NCI-H446 treated with DMSO at 0.1 percent for 48 hours (cell line): ENCODE results near the gene MIA3.
A peak's percentile ranks its signal among the peaks of the same experiment; 100 is the strongest.
"Not testable (repeated sequence)": the region's sequence is repeated elsewhere in the genome, so short reads cannot be mapped to it uniquely, and the experiment has no call there.

Experiments
- DNase-seq: peaks from one replicate; lab custom pipeline; 2025; lab: John Stamatoyannopoulos, UW

Gene MIA3

DNA sequence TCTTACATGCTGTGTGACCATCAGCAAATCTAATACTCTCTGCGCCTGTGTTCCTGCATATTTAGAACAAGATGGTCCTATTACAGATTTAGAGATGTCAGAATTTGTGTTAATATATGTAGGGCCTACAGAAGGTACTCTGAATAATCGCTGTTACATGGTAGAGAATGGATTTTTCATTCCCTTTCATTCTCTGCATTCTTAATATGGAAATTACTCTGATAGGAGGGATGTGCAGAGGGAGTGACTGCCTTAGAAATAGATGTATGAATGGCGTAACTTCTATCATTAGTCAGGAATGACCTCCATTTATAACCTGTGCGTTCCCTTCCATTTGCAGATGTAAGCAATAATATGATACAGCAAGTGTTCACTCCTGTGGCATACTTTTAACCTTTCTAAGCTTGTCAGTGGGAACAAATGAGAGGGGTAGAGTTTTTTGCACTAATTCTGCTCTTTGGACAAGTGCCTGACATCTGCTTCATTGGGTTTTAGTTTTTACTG, 45.6 kb downstream of the MIA3 start:
- DNase-seq = no peak

DNA sequence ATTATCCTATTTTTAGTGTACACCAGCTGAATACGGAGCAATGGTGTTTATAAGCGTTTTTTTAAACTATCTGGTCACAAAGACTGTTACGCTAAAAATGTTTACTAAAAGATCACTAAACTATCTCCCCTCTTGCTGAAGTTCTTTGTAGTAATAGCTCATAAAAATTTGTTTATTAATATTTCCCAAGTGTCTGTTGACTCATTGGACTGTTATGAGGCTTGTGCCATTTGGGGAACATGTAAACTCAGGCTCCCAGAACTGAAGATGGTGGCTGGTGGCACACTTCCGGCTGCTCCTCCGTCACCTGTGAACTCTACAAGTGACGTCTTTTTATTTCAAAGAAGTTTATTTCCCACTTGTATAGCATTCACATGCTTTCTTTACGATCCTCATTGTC, 48.1 kb downstream of the MIA3 start:
- DNase-seq = no peak

DNA sequence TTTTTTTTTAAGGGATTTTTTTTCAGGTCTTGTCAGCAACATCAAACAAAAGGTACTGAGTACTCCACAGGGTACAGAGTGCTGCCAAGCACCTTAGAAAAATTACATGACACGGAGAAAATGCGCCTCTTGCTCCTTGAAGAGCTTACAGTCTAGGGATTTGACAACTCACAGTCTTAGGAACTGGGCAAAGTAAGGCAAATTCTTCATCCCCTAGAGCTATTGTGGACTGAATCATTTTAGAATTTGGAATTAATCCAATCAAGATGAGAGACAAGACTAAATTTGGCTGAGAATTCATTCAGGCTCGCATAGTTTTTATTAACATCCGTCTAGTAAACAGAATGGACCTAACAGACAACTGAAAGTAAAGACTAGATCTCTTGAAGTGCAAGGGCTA, 50.3 kb downstream of the MIA3 start:
- not testable (repeated sequence) for DNase-seq

DNA sequence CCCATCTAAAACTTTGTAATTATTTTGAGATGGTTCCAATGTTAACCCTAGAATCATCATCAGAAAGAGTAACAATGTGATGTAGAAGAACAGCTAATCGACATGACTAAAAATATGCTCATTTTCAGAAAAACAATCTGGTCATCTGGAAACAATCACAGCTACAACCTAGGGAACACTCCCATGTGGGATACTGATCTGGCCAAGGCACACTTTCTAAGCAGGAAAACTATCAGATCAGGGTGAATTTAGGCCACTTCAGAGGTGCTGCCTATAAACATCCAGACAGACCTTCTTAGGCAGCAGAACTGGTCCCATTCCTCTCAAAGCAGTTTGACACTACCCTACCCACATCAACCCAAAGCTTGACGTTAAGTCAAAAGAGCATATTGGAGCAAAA, 51.2 kb downstream of the MIA3 start:
- not testable (repeated sequence) for DNase-seq

DNA sequence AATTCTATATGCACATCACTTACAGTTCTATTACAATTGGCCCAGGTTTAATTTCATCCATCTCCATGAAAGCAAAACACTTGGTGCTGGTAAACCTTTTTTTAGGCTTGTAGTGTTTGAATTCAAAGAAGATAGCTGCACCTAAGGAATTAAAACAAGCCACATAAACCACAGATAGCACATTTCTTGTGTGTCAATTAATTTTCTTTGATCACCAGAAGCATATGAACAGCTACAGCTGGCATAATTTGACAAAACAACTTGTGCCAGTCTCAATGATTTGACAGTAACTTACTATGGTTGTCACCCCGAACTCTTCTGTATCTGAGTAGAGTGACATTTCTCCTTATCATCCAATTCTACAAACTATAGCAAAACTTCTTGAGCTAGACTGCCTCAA, 52.2 kb downstream of the MIA3 start:
- no peak for DNase-seq

DNA sequence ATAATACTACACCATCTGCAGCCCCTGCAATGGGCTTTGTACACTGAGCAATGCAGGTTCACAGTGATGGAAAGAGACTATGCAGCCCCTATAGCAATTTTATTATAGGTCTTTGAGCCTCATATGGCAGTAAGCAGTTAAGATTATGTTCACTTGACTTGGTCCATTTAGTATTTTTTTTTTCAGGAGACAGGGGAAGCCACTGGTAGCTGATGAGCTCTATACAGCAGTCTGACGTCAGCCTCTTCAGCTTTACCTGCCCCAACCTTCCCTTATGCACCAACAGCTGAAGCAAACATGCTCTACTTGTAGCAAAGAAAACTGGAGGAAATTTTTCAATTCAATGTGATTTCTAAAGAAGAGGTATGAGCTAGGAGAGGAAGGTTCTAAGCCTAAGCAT, 62.2 kb downstream of the MIA3 start:
- no peak for DNase-seq

DNA sequence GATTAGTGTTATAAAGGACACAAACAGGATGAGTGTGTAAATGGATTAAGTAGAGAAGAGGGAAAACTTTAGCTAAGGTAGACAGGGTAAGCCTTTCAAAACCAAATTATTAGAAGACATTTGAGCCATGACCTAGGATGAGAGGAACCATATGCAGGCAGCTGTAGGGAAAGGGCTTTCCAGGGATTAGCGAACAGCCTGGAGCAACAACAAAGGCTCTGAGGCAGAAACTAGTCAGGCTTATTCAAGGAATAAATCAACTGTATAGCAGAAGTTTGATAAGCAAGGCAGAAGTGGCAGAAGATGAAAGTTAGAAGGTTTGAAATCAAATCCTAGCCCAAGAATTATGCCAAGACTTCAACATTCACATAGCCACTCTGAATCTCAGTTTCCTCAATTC, 73.1 kb downstream of the MIA3 start:
- DNase-seq = no peak

DNA sequence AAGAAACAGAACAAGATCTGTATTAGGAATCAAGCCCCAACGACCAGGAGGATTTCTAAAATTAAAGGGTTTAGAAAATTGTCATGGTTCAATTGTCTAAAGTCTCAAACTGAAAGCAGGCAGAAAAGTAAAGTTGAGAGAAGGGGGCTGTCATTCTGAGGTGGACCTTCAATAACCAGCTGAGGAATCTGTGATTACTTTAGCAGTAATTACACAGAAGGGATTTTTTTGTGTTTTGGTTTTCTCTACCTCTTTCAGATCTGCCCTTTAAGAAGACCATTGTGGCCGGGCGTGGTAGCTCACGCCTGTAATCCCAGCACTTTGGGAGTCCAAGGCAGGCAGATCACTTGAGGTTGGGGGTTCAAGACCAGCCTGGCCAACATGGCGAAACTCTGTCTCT, 77.0 kb downstream of the MIA3 start:
- DNase-seq = no peak

DNA sequence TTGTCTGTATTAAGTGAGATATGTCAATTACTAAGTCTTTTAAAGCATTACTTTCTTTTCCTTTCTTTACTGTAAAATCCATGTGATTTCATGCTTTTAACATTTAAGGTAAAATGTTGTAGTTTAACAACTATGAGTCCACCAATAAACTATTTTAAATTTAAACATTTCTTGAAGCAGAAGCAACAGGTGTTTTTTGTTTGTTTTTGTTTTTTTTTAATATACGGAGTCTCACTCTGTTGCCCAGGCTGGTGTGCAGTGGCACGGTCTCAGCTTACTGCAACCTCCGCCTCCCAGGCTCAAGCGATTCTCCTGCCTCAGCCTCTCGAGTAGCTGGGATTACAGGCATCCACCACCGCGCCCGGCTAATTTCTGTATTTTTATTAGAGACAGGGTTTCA, 78.8 kb downstream of the MIA3 start:
- no peak for DNase-seq

DNA sequence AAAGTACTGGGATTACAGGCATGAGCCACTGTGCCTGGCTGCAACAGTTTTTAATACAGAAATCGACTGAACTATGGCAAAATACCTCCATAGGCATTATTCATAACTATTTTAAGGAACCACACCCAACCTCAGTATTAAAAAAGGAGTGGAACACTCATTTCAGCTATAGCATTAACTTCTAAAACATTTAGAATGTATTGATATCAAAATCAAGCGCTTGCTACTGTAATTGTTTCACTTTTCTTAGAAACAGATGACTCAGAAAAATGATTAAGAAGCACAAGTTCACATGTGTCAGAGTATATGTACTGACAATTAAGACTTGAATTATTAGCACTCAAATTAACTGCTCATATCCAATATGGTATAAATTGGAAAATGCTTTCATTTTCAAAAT, 79.3 kb downstream of the MIA3 start:
- no peak for DNase-seq

DNA sequence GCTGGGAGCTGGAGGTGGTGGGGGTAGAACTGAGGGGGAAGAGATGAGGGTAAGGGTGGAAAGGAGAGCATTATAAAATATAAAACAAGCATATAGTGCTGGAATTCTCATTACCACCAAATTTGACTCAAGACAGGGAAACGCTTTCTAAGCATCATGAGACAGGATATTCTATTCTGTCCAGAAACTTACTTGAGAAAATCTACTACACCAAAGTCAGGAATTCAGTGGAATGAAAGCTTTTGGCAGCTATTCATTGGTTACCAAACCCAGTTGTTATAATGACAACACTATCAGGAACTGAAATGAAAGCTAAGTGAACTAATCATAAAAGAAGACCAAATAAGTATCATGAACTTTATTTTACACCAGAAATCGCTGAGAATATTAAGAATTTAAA, 79.9 kb downstream of the MIA3 start:
- no peak for DNase-seq

DNA sequence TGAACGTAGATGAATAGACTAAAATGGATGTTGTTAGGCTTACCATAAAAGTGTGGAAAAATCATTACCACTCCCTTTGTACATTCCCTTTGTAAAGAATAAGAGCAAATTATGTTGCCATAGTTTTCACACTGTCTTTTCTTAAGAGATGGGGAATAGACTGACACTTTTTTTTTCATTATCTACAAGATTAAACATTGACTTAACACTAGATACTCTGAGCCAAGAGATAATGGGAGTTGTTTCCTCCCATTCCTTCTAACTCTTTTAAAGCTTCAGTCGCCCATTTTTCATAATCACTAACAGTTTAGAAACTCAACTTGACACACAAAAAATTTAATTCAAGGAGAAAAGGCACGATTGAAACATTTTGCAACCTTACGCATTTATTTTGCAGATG, 84.3 kb downstream of the MIA3 start:
- DNase-seq = no peak

DNA sequence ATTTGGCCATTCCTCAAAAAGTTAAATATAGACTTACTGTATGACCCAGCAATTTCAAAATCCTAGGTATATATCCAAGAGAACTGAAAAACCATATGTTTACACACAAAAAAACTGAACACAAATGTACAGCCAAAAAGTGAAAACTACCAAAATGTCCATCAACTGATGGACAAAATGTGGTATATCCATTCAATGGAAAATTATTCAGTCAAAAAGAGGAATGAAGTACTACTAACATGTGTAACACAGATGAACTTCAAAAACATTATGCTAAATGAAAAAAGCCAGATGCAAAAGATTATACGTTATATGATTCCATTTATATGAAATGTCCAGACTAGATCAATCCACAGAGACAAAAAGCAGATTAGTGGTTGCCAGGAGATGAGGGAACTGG, 86.4 kb downstream of the MIA3 start:
- DNase-seq = no peak

DNA sequence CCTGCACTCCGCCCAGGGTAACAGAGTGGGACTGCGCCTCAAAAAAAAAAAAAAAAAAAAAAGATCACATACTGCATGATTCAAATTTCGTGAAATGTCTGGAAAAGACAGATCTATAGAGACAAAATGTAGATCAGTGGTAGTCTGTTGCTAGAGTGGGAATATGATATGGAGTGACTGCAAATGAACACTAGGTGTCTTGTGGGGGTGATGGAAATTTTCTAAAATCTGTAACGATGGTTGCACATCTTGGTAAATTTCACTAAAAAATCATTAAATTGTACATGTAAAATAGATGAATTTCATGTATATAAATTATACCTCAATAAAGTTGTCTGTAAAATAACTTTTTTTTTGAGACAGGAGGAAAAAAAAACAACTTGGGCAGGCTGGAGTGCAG, 88.9 kb downstream of the MIA3 start:
- no peak for DNase-seq

DNA sequence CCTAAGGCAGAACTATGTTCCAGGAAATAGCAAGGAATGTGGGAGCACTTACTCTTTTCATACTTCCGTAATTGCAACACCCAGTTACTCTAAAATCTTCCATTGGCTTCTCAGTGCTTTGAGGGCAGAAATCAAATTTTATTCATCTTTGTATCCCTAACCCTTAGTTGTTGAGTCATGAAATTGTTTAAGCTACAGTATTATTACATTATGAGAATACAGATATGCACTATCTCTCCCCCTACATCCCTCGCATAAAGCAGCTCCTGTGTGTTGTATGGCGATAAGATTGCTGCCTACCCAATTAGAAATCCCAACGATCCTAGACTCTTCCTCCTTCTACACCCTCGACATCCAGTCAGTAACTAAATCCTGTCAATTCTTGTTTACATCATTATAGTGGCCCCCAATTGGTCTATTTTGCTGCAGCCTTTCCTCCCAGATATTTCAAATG, 91.8 kb downstream of the MIA3 start:
- DNase-seq = no peak

DNA sequence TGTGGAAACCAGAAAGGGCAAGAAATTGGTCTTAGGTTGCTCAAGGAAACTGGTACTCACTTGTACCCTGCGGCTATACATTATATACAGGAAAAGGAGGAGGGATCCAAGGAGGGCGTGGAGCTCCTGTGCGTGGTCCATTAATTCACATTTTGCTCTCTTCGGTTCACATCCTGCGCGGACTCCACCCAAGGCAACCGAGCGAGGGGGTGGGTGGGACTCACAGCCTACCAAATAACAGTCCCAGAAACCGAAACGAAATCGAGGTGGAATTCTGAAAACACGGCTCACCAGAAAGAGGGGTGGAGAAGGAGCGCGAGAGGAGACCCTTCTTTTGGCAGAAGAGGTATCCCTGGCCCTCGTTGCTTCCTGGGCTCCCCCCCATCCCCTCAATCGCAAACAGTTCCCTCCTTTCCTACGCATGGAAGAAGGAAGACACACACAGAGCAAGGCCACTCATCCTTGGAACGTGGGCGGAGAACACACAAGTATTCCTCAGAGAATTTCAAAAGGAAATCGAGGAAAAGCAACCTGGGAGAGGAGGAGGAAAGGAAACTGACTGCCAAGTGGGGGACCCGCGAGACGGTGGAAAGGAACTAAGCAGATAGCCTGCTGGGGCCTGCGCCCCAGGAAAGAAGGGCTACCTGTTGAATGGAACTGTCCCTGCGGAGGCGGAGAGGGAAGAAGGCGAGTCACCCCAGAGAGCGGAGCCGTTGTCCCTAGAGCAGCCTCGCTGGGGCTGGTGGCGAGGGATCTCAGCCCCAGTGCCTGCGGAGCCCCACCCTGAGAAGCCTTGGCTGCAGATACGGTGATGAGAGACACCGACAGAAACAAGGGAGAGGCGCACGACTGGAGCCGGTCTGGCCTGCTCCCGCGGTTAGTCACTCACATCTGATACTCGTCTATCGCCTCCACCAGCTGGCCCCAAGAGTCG, 93.7 kb downstream of the MIA3 start:
- peak; percentile 29 for DNase-seq

DNA sequence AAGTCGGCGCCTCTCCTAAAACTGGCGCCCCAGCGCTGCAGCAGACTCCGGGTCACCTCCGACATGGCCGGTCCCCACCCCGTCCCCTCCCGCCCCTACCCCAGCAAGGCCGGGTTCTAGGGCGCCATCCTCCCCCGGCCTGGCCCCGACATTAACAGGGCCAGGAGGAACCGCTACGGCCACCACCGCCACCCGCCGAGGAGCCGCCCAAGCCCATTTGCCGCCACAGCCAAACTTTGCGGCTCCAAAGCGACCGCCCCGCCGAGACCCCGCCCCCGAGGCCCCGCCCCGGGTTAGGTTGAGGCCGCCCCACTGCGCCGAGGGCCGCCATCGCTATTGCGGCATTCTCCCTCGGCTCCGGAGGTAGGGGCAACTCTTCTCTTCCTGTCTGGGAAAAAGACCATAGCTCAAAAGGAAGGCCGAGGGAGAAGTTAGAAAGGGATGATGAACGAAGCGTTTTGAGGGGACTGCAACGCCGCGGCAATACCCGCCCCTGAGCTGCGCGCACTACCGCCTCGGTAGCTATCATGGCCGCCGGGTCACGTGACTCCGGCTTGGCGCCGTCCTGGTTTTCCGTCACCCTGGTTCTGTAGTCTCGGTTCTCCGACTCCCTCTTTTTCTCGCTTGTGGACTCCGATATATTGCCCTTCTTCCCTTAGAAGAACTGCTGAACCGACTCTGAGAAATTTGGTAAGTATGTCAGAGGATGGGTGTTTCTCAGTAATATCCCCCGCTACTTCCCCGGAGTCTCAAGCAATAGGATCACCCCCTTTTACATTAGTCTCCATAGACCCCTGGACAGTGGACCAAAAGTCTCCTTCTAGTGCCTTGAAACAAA, 94.6 kb downstream of the MIA3 start, which contains the start of the genes AIDA and BROX:
TSS of gene AIDA (minus strand) at position 239 of the 838 bp plus-strand sequence. CDS start at position 65, 174 bp downstream.
TSS of gene BROX (plus strand) at position 312 of the 838 bp plus-strand sequence. CDS start 3,136 bp downstream, outside the sequence.
- peak; percentile 72 for DNase-seq

DNA sequence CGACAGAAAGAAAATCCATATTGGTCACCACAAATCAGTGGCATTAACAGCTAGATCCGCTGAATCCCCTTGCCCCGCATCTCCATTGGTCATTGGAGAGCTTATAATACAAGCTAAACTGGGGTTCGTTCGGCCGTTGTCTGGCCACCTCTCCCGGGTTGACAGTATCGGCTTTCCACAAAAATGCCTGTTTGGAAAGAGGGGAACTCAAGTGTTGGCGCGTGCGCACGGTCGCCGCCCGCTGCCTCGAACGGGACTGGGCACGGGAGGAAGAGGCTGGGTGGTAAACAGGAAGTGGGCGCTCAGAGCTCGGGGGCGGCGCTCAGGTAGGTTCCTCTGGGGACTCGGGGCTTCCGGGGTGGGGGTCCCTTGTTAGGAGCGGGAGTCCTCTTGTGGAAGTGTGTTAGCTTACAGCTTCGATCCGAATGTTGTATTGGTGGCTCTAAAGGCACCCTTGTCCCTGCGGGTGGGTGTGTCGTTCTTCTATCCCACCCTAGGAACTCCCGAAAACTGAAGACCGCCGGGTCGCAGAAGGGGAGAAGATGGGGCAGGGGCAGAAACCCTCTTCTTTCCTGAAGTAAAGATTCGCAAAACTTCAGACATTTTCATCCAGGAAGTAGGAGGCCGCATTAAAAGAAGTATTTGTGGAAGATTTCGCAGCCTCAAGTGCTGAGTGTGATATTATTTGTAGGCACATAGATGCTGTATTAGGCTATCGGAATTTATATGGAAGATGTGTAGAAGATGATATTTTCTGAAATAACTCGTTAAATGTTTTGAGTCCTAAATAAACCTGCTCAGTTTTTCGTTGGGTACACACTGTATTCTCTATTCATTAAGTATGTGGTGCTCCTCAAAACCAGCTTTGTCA, 95.4 kb downstream of the MIA3 start:
- peak; percentile 87 for DNase-seq

DNA sequence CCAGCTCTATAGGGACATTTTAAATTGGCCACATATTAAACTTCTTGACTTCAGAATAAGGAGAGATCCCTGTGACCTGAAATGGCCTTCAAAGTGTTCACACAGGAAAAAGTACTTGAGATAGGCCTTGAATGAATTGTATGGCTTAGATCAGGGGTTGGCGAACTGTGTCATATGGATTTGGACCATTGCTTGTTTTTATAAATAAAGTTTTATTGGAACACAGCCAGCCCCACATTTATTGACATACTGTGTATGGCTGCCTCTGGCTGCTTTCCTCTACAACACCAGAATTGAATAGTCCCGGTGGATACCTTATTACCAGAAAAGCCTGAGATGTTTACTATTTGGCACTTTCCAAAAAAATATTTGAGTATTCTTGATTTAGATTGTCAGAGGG, 98.5 kb downstream of the MIA3 start:
- no peak for DNase-seq
